Stimulated activated CD4-positive, alpha-beta T cell treated with anti-CD3 and anti-CD28 coated beads, TNF-alpha, amount 100 ng/mL, for 4 hours (primary cell): Measurements from ENCODE around the gene XPNPEP3.
"Not testable (repeated sequence)": the region's sequence is repeated elsewhere in the genome, so short reads cannot be mapped to it uniquely, and the experiment has no call there.

Experiments used
- DNase-seq, 3 experiments: peaks; one replicate each; pipeline ENCODE4 v3.0.0-alpha.2; 2020; ENCODE audit warnings: low read depth in 3 of 3

The XPNPEP3 gene

DNA sequence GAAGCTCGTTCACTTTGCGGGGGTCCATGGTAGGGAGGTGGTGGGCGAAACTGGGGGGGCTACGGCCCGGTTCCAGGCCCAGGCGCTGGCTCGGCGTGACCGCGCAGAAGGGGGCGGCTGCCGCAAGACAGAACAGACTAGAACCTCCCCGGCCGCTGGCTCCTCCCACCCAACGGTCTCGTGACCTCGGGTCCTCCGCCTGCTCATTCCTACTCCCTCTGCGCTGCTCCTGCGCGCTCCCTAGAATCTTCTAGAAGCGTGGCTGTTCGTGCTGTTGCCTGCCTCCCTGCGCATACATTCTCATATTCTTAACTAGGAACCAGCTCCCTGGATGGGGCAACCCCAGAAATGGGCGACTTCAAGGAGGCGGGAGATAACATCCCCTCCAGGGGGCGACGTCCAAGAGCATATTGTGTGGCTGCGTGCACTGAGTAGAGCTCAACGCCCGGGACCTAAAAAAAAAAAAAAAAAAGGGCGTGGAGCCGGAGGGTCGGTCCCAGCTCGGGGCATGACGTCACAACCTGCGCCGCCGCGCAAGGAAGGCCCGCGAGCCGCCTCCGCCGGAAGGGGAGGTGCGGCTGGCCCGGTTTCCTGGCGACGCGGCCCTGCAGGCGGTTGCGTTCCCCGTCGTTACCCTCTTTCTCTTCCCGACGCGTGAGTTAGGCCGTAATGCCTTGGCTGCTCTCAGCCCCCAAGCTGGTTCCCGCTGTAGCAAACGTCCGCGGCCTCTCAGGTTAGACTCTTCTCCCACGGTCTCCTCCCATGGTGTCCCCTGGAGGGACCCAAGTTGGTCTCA, at the start of gene XPNPEP3, which contains the start of gene ST13:
XPNPEP3 (plus strand) TSS at position 636 of the 796 bp plus-strand sequence; CDS start at position 670, 34 bp downstream.
ST13 (minus strand) TSS at position 127 of the 796 bp plus-strand sequence; CDS start at position 28, 99 bp downstream.
- DNase-seq = peak; percentile 93 to 94 (median 93)

DNA sequence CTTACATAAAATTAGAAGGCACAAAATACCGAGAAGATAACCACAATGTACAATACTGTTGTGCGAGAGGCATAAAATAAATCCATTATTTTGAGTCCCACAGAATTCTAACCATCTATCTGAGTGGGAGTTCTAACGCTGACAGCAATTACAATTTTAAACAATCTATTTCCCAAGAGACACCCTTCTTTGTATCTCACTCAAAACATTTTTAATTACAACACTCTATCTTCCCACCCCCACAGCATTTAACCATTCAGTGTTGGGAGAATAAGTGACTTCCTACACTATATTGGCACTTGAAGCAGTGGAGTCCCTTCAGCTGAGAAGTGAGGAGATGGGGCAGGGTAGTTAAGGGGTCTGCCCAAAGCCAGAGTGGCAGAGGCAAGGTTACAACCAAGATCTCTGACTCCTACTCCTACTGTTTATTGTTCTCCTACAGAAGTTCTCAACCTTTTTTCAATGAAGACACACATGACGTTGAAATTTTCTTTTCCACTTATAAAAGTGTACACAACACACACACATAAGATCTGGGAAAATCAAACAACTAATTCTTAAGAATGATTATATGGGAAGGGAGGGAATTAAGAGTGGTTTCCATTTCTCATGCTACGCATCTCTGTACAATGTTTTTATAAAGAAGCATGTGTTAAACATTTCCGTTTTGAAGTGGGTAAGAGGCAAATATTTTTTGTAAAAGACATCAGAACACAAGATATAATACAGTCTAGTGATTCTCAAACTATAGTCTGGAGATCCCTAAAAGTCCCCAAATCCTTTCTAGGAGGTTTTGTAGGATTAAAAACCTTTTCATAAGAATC, 48.7 kb upstream of the XPNPEP3 start:
- DNase-seq = no peak

DNA sequence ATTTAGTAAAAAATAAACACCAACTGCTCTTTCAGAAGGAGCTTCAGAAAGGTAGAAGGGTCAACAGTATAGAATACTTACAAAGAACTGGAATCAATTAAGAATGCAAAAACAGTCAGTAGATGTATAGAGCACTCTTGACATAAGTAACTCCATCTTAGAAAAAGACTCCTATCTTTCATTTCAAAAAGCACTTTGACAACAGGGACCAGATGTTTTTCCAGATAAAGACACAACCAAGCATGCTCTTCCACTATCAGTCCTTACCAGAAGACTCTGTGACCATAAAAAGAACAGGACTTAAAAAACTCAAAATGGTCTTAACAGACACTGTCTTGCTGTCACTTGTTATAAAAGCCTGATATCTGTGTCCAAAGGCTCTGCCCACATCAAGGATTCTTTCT, 43.0 kb upstream of the XPNPEP3 start:
- DNase-seq = no peak

DNA sequence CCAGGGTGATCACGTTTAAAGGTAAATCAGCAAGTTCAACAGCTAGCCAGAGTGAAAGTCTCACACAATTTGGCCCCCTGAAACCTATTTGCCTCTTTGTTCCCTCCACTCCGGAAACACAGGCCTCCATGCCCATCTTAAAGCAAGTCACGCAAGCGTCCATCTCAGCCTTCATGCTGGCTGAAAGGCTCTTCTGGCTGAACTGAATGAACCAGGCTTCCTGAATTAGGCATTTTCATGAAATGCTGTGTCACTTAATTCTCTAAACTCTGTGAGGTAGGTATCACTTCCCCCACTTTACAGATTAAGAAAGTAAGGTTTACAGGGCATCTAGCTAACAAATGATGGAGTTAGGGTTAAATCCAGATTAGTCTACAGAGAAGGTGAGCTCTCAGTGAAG, 39.2 kb upstream of the XPNPEP3 start:
- DNase-seq = no peak

- peak in 1 of 3 experiments; percentile 3 for DNase-seq
Observed at GRCh38 chr22:40818192-40818746, 38.7 kb upstream of the XPNPEP3 start.

- peak; percentile 75 to 81 (median 77) for DNase-seq
Observed at GRCh38 chr22:40818747-40819598, 38.0 kb upstream of the XPNPEP3 start, which contains the start of gene SLC25A17. Gene SLC25A17 (minus strand): TSS chr22:40819346. CDS start chr22:40819248, 98 bp downstream.

DNA sequence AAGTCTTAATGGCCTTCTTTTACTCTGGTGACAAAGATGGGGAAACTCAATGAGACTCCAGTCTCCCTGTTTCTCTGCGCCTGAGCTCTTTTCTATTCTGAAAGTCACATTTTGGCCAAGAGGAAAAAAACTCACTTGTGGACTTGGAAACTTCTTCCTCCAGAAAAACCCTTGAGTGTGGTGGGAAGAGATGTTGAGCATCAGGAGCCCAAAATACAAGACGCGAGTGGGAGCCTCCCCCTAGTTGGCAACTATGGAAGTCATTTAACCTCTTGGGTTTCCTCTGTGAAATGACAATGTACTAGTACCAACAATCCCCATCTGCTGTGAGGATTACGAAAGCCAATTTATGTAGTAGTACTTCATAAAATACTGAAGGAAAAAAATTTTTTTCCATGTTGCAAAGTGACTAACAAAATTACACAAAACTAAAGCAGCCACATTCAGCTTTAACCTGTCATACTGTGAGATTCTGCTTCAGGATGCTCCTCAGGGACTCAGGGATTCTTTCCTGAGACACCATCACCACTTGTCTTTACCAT, 37.3 kb upstream of the XPNPEP3 start:
- no peak for DNase-seq

DNA sequence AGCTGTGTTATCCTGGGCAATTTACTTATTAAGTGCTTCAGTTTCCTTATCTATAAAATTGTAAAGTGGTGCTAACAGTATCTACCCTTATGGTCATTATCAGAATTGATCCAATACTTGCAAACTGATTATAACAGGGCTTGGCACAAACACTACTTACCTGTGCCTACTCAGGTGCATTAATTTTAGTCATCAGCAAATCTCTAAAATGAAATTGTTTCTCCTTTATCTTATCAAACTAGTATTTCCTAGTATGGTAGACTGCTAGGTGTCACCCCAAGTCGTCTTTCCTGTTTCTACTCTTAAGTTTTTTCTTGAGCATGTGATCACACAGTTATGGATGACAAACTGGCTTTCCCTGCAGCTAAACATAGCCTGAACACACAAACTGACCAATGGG, 33.5 kb upstream of the XPNPEP3 start:
- DNase-seq = no peak

DNA sequence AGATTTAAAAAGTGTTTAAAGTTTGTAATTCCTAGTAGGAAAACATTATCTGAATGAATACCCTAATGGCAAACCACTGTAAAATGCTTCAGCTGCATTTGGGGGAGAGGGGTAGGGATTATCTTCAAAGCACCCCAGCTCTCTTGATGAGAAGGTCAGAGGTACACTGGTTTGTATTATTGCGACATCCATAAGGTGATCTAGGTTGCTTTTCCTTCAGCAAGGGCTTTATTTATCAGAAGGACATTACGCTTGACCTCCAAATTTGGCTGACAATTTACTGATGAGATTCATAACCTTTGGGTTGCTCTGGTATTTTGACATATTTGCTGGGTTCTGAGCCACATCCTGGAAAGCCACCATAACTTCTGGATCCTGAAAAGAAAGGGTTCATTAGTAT, 30.7 kb upstream of the XPNPEP3 start:
- DNase-seq = not testable (repeated sequence)

GRCh38 chr22:40826984-40827741, 29.8 kb upstream of the XPNPEP3 start:
- DNase-seq = no peak

DNA sequence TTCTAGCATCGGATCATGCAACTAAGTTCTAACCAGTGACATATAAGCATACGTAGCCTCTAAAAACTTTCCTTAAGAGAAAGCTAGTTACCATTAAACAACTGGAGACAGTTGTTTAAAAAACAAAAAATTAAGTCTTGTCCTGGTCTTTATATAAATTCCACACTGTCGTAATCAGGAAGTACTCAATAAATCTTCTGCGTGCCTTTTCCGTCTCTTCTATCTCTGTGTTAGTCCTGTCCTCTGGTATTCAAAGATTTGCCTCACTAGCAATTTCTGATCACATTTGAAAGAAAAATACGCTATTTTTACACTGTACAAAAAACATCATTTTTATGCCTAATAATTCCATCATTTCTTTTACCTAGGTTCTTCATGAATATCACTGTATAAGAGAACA, 27.8 kb upstream of the XPNPEP3 start:
- no peak for DNase-seq

DNA sequence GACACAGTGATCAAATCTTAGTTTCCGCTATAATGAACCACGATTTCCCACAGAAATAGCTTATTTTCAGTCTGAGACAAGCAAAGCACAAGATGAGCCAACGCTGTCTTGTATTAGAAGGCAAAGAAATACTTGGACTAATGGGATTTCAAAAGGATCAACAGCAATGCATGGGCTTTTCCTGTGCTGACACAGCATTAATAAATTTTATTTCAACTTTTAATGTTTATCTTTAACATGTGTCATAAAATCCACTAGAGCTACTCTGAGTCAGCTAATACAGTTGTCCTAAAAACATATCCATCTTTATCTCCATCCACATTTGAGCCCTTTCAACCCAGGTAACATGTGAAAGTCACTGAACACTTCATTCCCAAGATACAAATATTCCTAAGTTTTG, 22.3 kb upstream of the XPNPEP3 start:
- no peak for DNase-seq

DNA sequence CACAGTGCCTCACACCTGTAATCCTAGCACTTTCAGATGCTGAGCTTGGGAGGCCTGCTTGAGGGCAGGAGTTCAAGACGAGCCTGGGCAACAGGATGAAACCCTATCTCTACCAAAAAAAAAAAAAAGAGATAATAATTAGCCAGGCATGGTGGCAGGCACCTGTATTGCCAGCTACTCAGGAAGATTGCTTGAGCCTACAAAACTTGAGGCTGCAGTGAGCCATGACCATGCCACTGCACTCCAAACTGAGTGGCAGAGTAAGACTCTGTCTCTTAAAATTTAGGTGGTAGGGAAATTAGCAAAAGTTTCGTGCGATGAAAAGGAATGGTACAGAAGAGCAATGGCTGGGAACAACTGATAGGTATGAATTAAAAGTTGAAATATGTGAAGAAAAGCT, 18.5 kb upstream of the XPNPEP3 start:
- no peak for DNase-seq

GRCh38 chr22:40844951-40845350, 12.0 kb upstream of the XPNPEP3 start:
- DNase-seq = no peak

- DNase-seq = not testable (repeated sequence)
Observed at GRCh38 chr22:40845816-40846215, 11.1 kb upstream of the XPNPEP3 start.

GRCh38 chr22:40853333-40853732, 3.6 kb upstream of the XPNPEP3 start:
- no peak for DNase-seq

DNA sequence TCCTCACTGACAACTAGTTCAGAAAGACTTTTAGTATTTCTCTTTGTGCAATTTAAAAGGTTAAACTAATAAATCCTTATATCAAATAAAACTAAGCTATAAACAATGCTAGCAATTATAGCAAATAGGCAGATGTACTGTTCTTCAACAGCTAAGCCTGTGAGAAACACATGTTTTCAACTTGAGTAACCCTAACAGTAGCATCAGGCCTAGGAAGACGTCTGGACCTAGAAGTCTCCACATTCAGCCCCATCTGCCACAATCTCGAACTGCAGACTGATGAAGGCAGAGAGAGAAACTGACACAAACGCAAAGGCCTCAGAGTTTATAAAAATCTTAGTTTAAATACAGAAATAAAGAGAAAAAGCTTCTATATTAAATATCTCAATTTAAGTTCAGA, 3.0 kb upstream of the XPNPEP3 start:
- no peak for DNase-seq

- no peak for DNase-seq
Observed at GRCh38 chr22:40855071-40855978, 1.6 kb upstream of the XPNPEP3 start.

- DNase-seq = no peak
Observed at GRCh38 chr22:40855979-40856512, 902 bp upstream of the XPNPEP3 start.
